T-helper 1 cell (primary cell): ENCODE data around the gene DCXR.
A peak's percentile ranks its signal among the peaks of the same experiment; 100 is the strongest.
"Not testable (repeated sequence)": the region's sequence is repeated elsewhere in the genome, so short reads cannot be mapped to it uniquely, and the experiment has no call there.

ENCODE experiments used
- DNase-seq, 5 donors: peaks; one replicate each; pipeline ENCODE4 v3.0.0-alpha.2; 2012 to 2020

The DCXR gene

DNA sequence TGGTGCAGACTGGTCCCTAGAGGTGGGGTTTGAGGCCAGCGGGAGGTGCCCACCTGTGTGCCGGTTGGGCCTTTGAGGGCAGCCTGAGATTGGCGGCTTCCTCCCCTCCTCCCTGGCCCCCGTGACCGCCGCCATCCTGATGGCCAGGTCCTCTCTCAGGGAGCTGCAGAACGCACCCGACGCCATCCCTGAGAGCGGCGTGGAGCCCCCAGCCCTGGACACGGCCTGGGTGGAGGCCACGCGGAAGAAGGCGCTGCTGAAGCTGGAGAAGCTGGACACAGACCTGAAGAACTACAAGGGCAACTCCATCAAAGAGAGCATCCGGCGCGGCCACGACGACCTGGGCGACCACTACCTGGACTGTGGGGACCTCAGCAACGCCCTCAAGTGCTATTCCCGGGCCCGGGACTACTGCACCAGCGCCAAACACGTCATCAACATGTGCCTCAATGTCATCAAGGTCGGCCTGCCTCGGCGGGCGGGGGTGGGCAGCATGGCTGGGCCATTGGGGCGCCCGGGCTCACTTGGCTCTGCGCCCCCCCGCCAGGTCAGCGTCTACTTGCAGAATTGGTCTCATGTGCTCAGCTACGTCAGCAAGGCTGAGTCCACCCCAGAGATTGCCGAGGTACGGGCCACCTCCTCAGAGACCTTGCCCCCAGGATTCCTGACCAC, 17.0 kb upstream of the DCXR start:
- DNase-seq, result no peak

DNA sequence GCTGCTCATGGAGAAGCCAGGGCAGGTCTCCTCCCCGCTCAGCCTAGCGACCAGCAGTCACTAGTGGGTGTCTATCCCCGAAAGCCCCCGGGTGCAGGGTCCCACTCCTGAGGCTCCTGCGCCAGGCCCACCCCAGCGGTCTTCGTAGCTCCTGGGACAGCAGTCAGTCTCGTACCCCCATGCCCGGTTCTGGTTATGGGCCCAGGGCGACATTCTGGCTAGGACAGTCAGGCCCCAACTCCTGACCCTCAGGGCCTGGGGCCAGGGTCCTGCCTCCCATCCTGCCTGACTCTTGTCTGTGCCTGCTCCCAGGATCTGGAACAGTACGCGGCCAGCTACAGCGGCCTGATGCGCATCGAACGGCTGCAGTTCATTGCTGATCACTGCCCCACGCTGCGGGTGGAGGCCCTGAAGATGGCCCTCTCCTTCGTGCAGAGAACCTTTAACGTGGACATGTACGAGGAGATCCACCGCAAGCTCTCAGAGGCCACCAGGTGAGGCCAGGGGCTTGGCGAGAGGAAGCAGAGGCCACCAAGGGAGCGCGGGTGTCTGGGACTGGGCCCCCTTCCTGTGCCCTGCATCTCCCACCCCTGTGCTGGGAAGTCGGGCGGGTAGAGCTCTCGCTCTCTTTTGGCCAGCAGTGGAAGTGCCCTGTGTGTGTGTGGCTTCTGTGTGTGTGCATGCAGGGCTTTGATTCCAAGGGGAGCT, 16.2 kb upstream of the DCXR start:
- DNase-seq, result no peak

DNA sequence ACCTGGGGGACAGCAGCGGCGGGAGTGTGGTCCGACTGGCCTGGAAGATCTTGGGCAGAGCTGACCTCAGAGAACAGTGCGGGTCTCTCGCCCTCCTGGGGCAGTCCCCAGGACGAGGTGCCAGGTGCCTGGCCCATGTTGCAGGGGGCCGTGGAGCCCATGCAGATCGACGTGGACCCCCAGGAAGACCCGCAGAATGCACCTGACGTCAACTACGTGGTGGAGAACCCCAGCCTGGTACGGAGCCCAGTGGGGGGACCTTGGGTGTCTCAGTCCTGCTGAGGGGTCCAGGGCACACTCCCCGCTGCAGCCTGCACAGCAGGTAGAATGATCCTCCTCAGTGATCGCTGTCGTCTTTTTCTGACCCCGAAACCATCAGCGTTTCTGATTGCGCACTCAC, 15.6 kb upstream of the DCXR start:
- no peak for DNase-seq

DNA sequence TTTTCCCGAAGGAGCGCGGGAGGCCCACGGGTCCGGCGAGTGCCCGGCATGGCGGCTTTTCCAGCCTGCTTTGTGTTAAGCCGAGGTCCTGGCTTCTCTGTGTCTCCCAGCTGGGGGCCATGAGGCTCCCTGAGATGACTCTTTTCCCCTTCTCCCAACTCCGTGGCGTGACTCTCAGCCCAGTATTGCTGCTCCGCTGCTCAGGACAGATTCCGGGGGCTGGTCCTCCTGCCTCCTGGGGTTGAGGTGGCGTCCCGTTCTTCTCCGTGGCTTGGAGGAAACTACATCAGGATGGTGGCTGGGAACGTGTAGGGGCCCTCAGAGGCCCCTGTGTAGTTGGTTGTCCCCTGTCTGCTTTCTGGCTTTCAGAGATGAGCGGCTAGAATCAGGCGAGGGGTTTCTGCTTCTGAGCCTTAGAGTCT, 15.2 kb upstream of the DCXR start:
- DNase-seq, result no peak

DNA sequence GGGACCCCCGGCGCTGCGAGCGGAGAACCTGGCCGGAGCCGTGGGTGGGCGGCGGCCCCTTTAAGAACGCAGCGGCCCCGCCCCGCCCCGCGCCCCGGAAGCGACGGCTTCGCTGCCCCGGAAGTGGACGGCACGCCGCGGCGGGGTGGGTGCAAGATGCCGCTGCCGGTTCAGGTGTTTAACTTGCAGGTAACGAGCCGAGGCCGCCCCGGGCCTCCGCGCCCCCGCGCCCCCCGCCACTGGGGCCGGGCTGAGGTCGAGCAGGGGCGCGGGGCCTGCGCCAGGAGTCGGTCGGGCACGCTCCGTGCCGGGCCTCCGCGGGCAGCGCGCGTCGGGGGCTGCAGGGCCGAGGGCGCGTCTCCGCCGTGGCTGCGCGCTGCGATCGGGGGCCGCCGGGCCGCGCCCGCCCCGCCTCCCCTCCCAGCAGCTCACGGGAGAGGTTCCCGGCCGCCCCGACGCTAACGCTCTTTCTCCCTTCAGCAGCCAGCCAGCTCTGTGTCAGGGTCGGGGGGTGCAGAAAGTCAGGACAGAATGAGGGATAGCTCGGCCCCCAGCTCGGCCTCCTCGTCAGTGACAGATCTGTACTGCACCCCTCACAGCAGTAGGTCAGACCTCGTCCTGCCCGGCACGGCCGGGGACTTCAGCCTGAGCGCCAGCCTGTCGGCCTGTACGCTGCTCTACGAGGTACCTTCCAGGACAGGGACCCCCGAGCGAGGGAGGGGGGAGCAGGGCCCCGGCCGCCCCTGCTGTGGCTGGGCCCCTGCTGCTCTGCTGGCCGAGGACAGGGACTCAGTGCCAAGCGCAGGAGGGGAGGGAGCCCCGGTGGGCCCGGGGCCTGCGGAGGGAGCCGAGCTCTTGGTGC, 14.5 kb upstream of the DCXR start, which contains the start of the genes GPS1 and RFNG:
Gene GPS1 (plus strand): TSS at position 123 of the 862 bp plus-strand sequence. CDS start 34 bp downstream, at position 157.
Gene RFNG (minus strand): TSS at position 36 of the 862 bp plus-strand sequence. CDS start 45 bp downstream, outside the sequence.
- DNase-seq, result peak; percentile 62 to 82 (median 74)

DNA sequence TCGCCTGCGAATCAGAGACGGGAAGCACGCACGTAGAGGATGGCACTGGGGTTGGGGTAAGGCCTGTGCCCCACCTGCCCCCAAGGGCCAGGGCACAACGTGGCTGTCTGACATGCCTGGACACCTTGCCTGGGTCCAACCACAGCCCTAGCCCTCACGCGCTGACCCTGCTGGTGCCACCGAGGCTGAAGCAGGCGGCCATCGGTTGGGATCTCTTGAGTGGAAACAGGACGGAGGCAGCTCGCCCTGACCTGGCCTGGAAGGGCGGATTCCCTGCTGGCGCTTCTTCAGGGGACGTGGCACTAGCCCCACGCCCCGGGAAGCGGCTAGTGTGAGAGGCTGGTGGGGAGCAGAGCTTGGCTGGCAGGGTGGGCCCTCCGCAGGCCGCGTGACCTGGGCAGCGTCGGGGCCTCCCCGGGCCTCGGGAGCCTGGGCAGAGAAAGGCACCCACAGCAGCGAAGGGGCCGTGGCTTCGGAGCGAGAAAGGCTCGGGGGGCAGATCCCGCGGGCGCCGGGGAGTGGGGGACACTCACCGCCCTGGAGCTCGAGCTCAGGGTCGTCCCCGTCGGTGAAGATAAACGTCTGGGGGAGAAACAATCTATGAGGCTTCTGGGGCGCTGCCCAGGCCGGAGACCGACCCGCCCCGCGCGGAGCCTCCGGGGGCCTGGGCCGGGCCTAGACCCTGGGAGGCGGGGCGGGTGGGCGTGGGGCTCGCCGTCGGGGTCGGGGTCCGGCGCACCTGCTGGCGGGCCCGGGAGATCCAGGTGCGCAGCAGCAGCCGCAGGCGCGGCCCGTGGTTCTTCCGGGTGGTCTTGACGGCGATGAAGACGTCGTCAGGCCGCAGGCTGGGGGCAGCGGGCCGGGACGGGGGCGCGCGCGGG, 13.5 kb upstream of the DCXR start:
- DNase-seq, result peak in 1 of 5 donors; percentile 5

DNA sequence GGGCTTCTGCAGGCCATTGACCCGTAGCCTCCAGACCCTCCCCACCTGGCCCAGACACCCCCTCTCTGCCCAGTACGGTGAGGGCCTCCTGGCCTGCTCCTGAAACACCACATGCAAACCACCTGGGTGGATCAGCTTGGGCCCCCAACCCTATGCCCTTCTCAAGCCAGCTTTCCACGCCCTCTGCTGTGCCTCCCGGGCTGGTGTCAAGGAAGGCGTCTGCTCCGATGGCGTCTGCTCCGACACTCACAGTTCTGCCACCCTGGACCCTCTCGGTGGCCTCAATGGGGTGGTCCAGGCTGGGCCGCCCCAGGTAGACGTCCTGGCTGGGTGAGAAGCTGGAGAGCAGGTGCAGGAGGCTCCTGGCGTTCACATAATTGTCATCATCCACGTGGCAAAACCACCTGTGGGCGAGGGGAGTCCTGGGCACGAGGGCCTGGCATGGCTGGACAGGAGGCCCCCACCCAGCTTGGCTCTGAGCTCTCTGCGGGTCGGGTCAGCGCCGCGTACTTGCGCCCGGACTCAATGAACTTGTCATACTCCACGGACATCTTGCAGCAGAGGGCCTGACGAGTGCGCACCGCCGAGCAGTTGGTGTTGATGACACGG, 12.8 kb upstream of the DCXR start:
- peak in 1 of 5 donors; percentile 5 for DNase-seq

DNA sequence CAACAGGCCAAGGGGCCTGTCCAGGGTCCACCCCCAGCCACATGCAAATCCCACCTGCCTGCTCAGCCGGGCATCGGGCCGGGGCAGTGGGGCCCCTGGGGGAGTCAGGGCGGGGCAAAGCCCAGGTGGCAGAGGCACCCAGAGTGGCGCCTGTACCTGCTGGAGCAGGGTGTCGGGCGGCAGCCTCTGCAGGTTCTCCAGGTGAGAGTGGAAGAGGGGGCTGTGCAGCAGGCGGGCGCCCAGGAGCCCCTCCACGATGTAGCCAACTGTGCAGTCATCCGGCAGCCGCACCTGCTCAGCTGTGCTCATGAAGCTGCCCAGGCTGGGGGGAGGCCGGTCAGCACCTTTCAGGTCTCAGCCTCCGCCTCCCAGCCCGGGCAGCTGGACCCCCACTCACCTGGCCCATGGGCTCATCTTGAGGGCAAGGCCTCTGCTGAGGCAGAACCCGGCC, 12.0 kb upstream of the DCXR start:
- DNase-seq, result peak in 1 of 5 donors; percentile 4

DNA sequence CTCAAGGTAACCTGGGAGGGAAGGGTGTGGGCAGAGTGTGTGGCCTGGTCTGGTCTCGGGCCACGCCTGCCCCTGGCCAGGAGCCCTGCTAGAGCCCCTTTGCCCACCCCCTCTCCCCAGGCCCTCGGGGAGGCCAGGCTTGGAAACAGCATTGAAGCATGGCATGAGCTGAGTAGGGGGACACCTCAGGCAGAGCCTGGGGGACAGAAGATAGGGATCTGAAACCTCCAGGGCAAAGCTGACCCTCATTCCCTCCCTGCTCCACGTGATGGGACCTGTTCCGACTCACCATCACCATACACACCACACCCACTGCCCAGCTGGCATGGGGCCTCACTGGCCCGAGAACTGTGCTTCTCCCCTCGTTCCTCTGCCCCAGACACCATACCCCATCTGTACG, 11.6 kb upstream of the DCXR start:
- no peak for DNase-seq

DNA sequence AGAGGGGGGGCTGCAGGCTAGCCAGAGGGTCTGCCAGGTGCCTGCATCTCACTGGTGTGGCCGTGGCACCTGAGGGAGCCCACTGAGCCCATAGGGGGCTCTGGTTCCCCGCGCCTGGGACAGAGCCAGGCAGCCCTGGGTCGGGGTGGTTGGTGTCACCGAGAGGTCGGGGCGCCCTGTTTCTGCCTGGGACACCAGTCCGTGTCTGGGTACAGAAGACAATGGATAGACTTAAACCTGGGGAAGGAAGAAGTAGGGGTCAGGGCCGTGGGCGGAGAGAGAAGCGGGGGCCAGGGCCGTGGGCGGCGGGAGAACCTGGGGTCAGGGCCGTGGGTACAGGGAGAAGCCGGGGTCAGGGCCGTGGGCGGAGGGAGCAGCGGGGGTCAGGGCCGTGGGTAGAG, 11.1 kb upstream of the DCXR start:
- no peak for DNase-seq

DNA sequence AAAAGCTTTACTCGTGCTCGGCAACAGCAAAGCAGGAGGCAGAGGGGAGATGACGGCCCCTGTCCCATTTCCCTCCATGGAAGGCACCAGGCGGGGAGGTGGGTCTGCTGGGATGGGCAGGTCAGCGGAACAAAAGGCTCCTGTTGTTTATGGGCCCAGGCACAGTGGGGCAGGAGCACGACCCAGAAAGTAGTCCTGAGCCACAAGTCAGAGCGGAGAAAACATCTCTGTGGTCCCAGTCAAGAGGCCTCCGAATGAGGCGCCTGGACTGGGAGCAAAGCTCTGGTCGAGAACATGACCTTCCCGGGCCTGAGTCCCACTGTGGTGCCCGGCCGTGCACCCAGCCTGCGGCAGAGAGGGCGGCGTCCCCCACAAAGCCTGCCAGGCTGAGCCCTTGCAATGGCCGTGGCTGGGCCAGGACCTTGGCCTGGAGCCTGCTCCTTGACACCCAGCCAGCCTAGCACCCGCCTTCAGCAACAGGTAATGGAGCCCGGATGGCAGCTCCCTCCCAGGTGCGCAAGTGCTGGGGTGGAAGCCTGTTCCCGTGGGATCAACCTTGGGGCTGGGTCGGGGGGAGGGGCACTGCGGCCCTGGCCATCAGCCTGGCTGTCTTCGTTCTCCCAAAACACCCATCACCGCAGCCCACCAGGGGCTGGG, 10.5 kb upstream of the DCXR start:
- DNase-seq, result peak in 1 of 5 donors; percentile 1

DNA sequence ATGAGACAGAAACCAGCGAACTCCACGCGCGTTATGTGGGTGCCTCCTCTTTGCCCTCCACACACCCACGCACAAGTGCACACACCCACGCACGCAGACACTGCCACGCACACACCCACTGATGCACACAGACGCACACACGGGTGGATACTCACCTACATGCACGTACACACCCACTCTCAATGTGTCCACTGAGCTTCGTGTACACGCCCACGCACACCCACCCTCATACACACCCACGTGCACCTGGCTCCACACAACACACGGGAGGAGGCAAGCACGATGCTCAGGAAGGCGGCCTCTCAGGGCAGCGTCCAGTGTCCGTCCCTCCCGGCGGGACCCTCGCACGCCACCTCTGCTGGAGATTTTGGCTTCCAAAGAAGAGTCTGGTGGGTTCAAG, 9.9 kb upstream of the DCXR start:
- peak in 1 of 5 donors; percentile 1 for DNase-seq

DNA sequence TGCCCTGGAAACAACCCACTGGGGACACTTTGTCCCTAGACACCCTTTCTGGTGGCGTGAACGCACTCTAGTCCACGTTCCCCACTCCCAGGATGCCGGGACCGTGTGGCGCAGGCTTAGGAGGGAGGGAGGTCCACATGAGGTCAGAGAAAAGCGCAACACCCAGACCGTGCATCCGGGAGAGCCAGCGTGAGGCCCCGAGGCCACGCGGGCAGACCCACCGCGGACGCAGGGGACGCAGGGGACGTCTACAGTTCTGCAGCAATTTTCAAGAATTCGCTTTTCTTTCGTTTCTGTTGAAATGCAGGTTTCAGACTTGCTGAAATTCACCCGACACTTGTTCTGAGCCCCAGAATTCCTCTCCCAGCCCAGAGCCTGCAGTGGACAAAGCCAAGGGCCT, 9.4 kb upstream of the DCXR start:
- DNase-seq, result no peak

DNA sequence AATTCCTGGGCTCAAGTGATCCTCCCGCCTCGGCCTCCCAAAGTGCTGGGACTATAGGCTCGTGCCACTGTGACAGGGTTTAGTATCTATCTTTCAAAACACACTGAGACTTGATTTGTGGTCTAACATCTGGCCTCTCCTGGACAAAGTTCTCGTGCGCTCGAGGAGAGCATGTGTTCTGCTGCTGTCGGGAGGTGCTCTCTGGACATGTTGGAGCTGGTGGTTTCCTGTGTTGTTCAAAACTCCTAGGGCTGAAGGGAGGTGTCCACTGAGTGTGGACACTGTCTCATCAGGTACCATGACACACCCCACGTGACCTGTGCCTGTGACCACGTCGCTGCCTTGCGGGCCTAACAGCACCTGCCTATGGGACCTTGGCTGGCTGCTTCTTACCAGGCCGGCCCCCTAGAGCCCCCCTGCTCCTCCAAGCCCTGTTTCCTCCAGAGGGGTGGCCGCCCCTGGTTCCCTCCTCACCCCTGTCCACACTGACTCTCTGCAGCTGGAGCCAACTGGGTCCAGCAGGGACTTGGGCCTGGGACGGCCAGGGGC, 8.5 kb upstream of the DCXR start:
- DNase-seq, result no peak

DNA sequence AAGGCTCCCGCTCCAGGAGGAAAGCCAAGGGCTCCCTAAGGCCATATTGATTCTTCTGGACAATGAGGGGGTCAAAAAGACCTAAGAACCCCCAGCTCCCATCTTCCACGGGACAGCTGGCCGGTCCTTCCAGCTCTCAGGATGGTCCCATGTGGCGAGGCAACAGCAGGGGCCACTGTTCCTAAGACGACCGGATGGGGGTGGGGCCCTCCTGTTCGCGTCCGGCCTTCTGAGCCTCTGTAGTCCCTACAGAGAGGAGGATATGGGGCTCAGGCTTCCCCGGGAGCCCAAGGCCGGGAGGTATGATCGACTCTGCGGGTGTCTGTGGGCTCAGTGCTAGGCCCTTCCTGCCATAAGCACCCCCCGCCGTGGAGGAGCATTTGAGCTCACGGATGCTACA, 6.0 kb upstream of the DCXR start:
- no peak for DNase-seq

DNA sequence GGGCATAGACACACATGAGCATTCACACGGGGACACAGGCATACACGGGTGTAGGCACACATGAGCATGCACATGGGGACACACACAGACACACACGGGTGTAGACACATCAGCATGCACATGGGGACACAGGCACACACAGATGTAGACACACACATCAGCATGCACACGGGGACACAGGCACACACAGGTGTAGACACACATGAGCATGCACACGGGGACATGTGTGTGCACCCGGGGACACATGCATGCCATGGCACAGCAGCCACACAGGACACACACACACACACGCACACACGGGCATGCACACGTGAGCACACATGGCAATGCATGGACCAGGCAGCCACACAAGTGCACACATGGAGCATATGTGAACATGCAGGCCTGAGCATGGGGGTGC, 5.2 kb upstream of the DCXR start:
- DNase-seq, result no peak

DNA sequence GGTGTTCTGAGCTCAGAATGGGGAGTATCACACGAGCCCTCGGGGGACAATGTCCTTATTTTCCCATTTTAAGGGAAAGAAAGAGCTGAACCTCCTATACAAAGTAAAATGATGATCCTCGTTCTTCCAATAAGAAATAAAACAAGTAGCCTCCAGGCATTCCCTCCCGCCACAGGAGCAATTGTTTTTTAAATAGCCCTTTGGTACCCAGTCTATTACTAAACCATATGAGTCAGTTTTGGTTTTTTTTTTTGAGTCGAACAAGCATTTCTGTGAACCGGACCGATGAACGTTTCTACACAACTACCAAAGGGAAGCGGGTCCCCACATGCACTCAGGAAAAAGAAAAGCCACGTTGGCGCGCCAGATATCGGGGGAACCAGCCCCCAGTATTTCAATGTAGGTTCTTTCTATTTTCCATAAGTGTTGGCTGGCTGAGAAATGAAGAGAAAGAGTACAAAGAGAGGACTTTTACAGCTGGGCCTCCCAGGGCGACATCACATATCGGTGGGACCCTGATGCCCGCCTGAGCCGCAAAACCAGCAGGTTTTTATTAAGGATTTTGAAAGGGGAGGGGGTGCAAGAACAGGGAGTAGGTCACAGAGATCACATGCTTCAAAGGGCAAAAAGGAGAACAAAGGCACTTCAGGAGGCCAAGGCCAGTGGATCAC, 3.8 kb upstream of the DCXR start:
- no peak for DNase-seq

DNA sequence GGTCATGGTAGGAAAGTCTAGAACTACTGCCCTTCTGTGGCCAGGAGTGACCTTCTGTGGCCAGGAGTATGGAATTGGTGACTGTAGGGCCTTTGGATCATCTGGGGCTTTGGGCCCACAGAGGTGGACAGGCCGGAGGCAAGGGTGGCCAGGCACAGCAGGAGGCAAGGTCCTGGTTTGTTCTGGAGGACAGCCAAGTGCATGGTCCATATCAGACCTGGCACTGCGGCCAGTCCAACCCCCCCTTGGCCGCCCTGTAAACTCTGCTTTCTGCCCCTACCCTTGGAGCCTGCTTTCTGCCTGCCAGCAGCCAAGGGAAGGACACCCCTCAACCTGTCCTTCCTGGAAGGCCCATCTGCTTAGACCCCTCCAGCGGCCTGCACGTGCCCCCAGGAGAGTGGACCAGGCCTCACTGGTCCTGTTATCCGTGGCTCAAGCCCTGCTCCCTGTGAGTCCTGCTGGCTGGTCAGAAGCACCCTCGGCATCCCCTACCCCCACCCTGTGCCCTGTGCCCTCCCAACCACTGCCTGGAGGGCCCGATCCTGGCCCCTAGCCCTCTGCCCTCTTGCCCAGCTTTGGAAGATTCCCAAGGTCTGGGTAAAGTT, 2.3 kb upstream of the DCXR start:
- DNase-seq, result no peak

DNA sequence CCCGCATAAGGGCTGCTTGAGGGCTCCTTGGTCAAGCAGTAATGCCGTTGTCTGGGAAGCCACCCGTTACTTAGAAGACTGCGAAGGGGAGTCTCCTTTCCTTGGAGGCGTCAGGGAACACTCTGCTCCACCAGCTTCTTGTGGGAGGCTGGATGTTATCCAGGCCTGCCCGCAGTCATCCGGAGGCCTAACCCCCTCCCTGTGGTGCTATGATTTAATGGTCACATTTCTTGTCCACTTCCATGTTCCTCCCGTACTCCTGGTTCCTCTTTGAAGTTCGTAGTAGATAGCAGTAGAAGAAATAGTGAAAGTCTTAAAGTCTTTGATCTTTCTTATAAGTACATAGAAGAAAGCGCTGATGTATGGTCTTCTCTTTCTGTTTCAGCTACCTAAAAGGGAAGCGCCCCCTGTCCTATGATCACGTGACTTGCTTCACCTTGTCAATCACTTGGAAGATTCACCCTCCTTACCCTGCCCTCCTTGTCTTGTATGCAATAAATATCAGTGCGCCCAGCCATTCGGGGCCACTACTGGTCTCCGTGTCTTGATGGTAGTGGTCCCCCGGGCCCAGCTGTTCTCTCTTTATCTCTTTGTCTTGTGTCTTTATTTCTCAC, 1.4 kb upstream of the DCXR start:
- DNase-seq, result not testable (repeated sequence)

DNA sequence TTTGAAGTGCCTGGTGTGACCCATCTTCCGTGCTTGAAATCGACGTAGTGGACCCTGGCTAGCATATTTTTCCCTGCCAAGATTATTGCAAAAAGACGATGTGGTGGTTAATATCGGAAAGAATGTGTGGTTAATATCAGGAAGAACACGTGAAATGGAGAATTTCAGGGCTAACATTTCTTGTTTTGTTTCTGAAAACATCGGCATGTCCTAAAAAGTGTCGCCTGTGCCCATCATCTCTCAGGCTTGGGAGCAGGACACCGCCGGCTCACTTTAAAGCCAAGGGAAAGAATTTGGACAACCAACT, 345 bp upstream of the DCXR start:
- DNase-seq, result no peak
